Stimulated activated CD8-positive, alpha-beta memory T cell treated with anti-CD3 and anti-CD28 coated beads, Interleukin-2, amount 100 ng/mL, for 1 hour (primary cell): Measurements from ENCODE around the gene TMEM140.

Experiments used
- DNase-seq, 2 donors: peaks; one replicate each; pipeline ENCODE4 v3.0.0-alpha.2; 2020; ENCODE audit warnings: low read depth in 2 of 2

TMEM140 gene

DNA sequence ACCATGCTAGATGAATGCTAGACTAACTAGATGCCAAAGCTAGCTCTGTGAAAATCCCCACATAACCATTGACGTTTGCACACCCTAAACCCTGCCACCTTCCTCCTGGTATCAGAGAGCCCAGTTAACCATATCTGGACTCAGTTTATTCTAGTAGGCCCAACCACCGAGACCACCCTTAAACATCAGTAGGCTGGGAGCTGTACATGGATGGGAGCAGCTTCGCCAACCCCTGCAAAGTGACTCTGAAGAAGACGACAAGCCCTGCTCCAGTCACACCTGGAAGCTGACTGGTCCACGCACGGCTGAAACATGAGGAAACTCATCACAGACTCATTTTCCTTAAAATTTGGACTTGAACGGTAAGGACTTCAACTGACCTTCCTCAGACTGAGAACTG, 27.1 kb downstream of the TMEM140 start:
- no peak for DNase-seq

DNA sequence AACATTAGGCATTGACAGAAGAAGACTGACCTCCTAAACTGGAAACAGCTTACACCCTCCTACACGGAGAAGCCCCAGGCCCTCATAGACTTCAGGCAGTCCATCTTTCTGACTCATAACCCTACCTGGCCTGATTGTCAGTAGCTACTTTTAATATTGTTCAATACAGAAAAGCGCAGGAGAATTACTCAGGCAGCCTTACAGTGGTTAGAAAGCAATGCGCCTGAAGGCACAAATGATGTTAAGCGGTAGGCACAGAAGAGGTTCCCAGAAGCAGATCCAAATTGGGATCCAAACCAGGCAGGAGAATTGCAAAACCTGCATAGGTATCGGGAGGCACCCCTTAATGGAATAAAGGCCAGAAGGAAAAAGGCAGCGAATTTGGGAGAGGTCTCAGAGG, 28.1 kb downstream of the TMEM140 start:
- DNase-seq, result no peak

DNA sequence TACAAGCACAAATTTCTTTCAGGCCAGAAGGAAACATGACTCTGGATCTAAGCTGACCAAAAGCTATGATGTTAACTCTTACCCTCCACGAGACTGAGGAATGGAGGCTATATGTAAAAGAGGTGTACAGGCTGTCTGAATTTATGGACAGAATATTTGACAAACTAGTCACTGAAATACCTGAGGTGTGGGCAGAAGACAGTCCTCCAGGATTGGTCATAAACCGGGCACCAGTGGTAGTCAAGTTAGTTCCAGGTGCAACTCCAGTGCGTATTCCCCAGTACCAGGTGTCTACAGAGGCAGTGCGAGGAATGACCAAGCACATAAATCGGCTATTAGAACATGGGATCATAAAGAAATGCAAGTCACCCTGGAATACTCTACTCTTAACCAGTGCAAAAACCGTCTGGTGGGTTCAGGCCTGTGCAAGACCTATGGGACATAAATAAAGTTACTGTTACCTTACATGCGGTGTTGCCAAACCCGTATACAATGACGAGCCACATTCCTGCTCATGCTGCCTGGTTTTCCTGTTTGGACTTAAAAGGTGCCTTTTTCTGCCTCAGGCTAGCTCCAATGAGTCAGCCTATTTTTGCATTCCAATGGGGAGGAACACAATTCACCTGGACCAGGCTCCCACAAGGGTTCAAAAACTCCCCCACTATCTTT, 29.3 kb downstream of the TMEM140 start:
- DNase-seq, result no peak

DNA sequence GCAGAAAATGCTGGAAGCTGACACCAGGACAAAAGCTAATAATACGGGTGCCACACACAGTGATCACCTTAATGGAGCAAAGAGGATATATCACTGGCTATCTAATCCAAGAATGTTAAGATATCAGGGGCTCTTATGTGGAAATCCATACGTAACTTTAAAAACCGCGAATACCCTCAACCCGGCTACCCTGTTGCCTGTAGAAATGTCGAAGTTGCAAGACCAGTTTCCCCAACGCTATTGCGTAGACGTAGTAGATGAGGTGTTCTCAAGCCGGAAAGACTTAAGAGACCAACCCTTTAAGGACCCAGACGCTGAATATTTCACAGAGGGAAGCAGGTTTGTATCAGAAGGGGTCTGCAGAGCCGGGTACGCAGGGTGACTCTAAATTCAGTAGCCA, 30.5 kb downstream of the TMEM140 start:
- no peak for DNase-seq

DNA sequence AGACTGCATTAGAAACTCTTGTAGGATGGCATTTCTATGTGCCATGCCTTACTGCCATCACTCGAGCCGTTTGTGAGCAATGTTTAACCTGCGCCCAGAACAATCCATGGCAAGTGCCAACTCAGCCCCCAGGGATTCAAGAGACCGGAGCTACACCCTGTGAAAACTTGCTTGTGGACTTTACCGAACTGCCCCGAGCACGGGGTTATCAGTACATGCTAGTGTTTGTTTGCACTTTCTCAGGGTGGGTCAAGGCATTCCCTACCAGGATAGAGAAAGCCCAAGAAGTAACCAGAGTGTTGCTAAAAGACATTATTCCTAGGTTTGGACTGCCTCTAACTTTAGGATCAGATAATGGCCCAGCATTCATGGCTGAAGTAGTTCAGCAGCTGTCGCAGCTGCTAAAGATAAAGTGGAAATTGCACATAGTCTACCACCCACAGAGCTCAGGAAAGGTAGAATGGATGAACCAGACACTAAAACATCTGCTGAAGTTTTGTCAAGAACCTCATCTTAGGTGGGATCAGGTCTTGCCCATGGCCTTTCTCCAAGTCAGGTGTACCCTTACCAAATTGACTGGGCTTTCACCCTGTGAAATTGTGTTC, 31.6 kb downstream of the TMEM140 start:
- DNase-seq, result no peak

DNA sequence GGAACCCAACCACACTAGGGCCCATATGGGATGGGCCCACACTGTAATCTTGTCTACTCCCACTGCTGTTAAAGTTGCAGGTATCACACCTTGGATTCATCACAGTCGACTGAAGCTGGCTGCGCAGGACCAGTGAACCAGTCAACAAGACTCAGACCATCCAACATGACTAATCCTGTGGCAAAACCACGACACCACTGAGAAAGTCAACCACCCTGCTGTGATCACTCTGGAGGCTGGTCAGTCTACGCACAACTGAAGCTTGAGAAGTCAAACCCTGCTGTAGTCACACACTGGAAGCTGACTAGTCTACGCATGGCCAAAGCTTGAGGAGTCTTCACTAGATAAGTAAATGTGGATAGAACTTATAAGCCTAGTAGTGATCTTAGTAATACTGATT, 32.2 kb downstream of the TMEM140 start:
- no peak for DNase-seq

DNA sequence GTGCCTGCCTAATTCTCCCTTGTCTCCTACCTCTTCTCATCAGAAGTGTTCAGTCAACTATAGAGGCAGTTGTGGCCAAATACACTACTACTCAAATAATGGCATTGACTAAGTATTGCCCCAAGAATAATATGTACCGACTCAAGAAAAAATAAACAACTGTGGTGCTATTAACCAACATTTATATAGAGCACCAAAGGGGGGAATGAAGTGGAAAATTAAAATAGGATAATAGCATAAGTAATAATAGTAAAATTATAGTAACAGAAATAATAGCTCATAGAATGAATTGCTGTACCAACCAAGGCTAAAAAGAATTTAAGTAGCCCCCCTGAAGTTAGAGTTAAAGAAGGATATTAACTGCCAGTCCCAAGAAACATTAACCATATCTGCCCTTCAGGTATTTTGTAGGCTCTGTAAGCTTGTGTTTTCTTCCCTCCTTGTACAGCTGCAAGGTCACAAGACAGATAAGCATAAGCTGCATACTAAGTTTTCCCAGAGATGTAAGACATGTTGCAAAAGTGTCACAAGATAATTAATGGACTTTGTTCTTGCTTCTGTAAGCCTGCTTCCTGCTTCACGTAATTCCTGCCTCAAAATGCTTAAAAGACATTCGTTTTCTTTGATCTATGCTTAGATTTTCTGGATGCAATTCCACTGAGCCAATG, 33.5 kb downstream of the TMEM140 start:
- no peak for DNase-seq

DNA sequence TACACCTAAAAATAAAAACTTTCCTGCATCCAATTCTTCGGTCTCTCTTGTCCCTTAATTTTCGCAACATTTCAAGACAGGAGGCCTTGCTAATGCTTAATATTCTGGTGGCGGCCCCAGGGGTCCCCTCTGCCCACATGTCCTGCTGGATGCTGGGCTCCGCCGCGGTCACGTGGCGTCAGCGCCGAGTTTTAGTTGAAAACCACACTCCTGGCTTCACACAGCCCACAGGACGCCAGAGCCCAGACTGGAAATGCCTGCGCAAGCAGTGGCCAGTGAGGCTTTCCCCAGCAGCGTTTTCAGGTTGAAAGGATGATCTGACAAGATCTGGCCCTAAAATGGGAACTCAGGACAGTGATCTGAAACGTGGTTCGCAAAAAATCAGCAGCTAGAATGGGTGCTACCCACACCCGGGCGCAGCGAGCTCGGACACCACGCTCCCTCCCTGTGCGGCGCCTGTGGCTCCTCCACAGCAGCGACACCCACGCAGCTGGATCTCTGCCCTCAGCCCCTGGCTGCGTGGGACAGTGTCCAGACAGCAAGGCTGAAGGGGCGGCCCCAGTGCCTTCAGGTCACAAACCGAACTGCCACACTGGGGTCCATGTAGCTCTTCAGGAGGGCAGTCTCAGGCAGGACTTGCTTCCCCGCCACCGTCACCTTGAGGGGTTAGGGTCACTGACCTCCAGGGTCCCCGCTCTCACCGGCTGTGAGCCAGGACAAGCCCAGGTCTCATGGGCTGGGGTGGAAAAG, 34.2 kb downstream of the TMEM140 start:
- no peak for DNase-seq

DNA sequence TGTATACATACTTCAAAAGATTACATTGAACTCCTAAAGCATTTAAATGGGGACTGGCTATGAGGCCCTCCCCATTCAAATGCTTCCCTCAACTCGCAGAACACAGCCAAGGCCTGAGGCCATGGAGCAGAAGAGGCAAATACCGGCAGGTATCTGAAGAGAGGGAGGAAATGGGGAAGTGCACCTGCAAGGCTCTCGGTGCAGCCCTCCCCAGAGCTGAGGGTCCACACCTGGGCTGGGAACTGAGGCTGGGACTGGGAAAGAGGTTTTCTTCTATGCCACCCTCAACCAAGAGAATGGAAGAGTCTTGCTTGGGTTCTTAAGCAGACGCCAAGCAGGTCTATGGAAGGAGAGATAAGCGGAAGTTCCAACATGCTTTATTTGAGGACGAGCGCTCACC, 35.6 kb downstream of the TMEM140 start:
- DNase-seq, result no peak

DNA sequence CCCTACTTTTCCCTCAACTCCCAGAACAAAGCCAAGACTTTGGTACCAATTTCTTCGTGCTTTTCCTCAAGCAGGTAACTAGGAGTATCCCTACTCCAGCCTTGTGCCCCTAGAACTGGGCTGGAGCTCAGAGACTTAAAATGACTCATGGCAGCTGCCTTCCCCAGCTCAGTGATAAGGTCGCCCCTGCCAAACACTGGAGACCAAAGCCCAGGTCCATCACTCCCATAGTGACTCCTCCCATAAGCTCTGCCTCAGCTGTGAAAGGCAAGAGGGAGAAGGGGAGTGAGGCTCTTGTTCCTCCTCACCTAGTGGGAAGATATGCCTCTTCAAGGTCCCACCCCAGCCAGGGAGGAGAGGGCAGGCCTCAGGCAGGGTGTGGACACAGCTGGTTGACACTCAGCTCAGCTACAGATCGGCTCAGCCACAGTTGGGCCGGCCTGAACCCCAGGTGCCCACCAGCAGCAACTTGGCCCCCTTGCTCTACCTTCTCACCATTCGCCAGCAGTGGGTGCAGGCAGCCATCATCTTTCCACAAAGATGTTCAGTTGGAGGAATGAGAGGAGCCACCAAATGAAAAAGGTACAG, 36.5 kb downstream of the TMEM140 start:
- no peak for DNase-seq

DNA sequence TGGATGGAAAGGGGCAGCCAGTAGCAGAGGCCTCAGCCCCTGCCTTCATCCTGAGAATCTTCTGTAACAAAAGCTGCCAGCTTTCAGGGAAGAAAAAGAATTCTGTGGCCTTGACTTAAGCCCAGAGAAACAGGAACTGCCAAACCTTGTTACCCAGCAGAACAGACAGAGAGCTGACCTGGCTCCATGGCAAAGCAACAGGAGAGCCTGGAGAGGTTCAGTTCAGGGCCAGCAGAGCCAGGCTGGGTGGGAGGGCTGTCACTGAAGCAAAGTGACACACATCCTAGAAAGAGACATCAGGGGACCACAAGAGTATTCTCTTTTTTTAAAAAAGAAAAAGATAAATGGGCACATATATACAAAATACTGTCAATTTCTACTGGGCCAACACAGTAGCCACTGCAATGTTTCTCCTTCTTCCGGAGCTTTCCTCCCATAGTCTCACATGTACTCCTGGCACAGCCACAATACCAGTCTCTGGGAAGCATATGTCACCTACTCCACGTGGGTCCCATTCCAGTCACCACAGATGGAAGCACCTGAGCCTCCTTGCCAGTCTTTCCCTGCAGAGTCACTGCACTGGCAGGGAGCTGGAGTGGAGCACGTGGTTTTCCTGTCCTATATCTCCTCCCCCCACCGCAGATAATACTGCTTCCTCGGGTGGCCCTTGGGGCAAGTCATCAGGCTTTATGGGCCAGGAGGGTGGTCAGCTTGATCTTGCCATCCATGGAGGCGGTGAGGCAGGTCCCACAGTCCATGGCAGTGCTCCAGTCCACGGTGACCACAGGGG, 37.8 kb downstream of the TMEM140 start:
- no peak for DNase-seq

DNA sequence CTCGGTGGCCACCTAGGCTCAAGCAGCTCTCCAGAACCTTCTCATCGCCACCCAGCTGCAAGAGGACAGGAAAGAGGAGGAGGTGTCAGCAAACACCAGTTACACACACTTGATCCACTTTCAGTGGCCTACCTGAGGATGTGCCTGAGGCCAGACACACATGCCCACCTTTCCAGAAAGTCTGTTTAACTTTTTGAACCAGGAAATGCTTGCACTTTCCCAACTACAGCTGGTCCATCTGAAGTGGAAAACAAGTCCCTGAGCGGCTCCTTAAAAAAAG, 38.3 kb downstream of the TMEM140 start:
- no peak for DNase-seq

DNA sequence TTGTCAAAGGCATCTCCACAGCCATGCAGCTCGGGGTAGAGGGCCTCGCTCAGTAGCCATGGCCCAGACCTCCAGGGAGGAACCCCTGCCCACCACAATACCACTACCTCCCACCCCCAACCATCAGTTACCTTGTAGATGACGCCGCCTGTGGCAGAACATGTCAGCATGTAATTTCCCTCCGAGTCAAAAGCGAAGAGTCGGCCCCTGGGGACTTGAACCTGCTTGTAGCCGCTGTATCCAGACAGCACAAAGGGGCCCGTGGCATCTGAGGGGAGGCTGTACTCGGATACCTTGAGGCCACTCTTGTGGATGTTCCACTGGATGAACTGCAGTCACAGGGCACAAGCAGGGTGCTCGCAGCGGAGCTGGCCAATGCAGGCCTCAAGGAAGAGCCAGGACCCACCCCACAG, 39.0 kb downstream of the TMEM140 start:
- DNase-seq, result no peak

DNA sequence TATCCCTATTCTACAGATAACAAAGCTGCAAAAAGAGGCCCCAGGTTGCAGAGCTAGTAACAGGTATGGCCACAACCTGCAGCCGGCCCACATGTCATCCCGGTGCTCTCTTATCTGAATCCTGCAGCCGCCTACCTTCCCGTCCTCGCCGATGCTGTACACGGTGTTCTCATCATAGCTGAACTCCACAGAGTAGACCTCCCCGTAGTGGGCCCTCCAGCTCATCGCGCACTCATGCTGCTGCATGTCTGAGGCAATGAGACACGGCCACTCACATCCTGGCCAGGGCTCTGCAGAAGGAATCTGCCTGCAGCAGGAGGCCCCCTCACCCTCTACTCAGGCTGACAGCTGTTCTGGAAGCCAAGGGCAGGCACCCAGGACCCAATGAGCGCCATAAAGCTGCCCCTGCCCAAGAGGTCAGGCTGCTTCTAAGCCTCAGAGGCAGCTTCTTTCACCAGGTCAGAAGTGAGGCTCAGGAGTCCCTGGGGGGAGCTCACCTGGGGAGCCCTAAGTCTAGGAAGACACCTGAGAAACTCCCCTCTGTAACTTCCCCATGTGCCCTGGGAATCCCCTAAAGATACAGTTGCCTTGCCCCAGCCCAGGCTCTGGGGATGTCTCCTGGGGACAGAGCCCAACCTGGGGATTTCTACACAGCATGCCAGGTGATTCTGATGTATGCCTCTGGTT, 40.6 kb downstream of the TMEM140 start:
- DNase-seq, result no peak

DNA sequence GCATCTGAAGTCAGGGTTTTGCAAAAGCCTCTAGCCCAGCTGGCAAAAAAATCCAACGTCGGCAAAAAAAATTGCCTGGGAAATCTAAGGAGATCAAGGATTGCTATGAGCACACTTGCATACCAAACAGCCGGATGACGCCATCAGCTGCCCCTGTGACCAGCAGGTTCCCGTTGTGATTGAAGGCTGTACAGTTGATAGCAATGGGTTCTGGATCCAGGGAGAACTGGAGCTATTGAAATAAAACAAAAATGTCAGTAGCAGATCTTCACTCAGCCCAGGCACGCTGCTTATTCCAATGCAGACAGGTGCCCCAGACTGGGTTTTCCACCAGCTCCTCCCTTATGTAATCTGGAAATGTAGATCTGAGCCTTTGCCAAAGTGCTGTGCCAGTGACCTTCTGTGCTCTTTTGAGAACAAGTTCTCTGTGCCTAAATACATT, 41.4 kb downstream of the TMEM140 start:
- no peak for DNase-seq

DNA sequence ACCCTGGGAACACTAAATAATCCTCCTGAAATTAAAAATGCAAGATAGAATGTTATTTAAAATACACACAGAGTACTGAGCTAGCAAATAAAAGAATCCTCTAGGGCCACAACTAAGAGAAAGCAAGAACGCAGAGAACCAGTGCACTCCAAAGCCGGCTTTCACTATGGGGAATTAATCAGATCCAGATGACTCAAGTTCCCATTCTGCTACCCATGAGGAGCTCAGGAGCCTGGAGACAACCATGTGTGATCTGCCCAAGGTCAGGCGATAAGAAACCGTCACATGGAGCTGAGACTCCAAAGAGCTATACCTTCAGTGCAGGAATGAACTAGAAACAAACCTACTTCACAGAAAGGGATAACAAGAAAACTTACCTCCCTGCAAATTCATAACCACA, 42.1 kb downstream of the TMEM140 start:
- no peak for DNase-seq

DNA sequence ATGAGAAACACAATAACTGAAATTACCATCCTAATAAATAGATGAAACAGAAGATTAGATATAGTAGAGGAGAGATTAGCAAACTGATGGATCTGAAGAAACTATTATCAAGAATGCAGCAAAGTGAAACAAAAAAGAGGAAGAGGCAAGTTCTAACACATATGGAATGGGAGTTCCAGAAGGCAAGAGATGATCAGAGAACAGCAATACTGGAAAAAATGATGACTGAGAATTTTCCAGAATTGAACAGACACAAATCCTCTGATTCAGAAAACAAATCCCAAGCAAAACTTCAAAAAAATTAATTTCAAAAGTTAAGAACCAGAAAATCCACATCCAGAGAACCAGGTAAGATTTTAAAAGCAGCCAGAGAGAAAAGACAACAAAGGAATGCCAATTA, 42.8 kb downstream of the TMEM140 start:
- DNase-seq, result no peak

DNA sequence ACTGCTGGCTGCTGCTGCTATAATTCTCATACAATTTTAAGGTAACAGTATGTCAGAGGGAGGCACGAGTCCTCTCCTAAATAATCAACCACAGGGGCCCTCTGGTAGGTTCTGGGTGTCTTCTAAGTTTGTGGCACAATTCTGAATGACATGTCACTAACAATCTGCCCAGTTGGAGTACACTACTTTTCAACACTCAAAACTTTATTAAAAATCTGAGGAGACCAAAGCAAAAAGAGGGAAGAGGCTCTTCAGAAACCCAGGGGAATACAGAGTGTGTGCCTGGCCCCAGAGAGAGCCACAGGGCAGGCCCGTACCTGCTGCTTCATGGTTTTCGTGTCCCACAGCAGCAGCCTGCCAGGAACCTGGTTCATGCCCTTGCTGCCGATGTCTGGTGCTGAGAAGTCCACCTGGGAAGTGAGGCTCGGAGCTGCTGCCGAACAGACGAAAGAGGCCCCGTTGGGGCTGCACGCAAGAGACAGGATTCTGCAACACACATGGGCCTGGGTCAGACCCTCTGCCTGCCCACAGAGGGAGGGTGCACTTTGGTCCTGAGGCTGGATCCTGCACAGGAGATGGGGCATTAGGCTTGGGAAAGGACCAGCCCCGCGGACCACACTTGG, 45.2 kb downstream of the TMEM140 start:
- DNase-seq, result no peak

DNA sequence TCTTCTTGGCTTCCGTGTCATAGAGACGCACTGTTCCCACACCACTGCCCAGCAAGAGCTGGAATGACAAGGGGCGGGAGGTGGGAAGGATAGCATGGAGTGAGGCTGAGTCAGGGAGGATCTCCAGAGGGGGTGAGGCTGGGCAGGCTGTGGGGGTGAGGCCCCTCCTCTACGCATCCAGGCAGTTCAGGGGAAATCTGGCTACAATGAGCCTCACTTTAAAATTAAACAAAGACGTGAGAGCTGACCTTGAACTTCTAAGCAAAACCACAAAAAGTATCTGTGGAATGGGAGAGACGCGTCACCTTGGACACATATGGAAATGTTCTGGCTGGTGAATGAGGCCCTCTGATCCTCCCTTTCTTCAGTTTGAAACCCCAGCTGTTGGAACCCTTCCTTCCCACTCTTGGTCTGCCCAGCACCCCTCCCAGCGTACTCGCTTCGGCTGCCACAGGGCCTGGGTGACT, 45.8 kb downstream of the TMEM140 start:
- no peak for DNase-seq

DNA sequence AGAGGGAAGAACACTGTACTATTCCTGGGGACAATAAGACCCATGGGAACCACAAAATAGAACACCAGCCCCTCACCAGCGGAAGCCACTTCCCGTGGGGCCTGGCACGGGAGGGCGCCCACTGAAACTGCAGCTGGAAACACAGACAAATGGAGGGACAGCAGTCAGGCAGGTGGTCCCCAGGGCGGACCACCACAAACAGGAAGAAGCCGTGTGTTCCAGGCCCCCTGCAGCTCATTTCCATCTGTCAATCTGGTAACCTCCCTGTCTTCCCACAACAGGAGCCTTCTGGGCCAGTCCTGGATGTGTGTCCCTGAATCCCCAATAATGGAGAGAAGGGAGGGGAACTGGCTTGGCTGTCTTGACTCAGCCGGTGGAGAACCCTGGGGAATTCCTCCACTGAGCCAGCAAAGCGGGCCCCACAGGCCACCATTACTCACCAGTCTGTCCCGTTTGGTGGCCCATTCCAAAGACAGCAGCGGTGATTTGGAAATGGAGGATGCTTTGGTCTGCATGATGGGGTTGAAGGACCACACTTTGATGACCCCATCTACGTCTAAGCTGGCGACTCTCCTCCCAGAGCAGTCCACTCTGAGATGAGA, 46.7 kb downstream of the TMEM140 start:
- no peak for DNase-seq
